SK-N-SH (cell line): Measurements from ENCODE around the gene COG4. TPM values are rescaled to one million over a fixed set of nuclear protein-coding genes. Genes with fewer than 3 reads are reported as not detected.
A peak's percentile ranks its signal among the peaks of the same experiment; 100 is the strongest.
"Not testable (repeated sequence)": the region's sequence is repeated elsewhere in the genome, so short reads cannot be mapped to it uniquely, and the experiment has no call there.

Experiments
- CTCF ChIA-PET: fragments of 300-600, 350-600 bp; formaldehyde crosslinking; extraction: SDS; loops from one replicate; lab custom pipeline; 2021; lab: Yijun Ruan, JAX
- POLR2A ChIA-PET: fragments of 350-600 bp; sonication (Branson Sonifier 250); formaldehyde crosslinking; extraction: SDS; loops from one replicate; lab custom pipeline; 2020; ENCODE audit warnings: antibody characterized with exemption, inconsistent platforms; lab: Yijun Ruan, JAX
- DNase-seq: peaks from one replicate; pipeline ENCODE4 v3.0.0; 2012
- H2AFZ ChIP-seq: fragments of 200-600 bp; sonication (generic); 2 replicates; pipeline ENCODE4 v1.8.1; 2016; ENCODE audit warnings: antibody characterized with exemption, mild to moderate bottlenecking, low read depth
- H3F3A ChIP-seq: fragments of 200-600 bp; sonication (generic); replicated peaks from 2 replicates; pipeline ENCODE3; 2016; ENCODE audit warnings: antibody characterized with exemption, mild to moderate bottlenecking; ENCODE audit not compliant: insufficient read depth
- H3K27ac ChIP-seq, 2 experiments: fragments of 200-500 bp in 1 of 2; fragments of 200-600 bp in 1 of 2; sonication (Bioruptor generic) in 1 of 2; sonication (generic), shearing (Covaris generic) in 1 of 2; 2 replicates each; pipeline versions ENCODE4 v1.5.1 to v1.6.1; 2014 to 2016; ENCODE audit warnings: low read depth in 2 of 2, inconsistent platforms in 1 of 2, low read length in 1 of 2, mild to moderate bottlenecking in 1 of 2, mixed read lengths in 1 of 2
- H3K27me3 ChIP-seq: fragments of 200-600 bp; sonication (generic), shearing (Covaris generic); 2 replicates; pipeline ENCODE4 v1.6.1; 2016; ENCODE audit warnings: mixed run types; ENCODE audit not compliant: insufficient read depth
- H3K36me3 ChIP-seq, 2 experiments: fragments of 200-500 bp in 1 of 2; fragments of 200-600 bp in 1 of 2; sonication (Bioruptor generic) in 1 of 2; sonication (generic) in 1 of 2; replicated peaks in 1 of 2; 2 replicates each; pipeline versions ENCODE3 to v1.5.1; 2014 to 2016; ENCODE audit warnings: low read length in 1 of 2, mild to moderate bottlenecking in 1 of 2; ENCODE audit not compliant: insufficient read depth in 2 of 2, control insufficient read depth in 1 of 2
- H3K4me1 ChIP-seq, 2 experiments: fragments of 200-500 bp in 1 of 2; fragments of 200-600 bp in 1 of 2; sonication (Bioruptor generic) in 1 of 2; sonication (generic), shearing (Covaris generic) in 1 of 2; 2 replicates each; pipeline versions ENCODE4 v1.5.1 to v1.6.1; 2014 to 2016; ENCODE audit warnings: low read depth in 1 of 2, low read length in 1 of 2, mixed run types in 1 of 2; ENCODE audit not compliant: insufficient read depth in 2 of 2, control insufficient read depth in 1 of 2
- H3K4me2 ChIP-seq: fragments of 200-600 bp; sonication (generic), shearing (Covaris generic); 2 replicates; pipeline ENCODE4 v1.6.1; 2017; ENCODE audit warnings: mixed run types
- H3K4me3 ChIP-seq, 2 experiments: fragments of 200-500 bp in 1 of 2; fragments of 200-600 bp in 1 of 2; sonication (Bioruptor generic) in 1 of 2; sonication (generic), shearing (Covaris generic) in 1 of 2; 2 replicates each; pipeline versions ENCODE4 v1.5.1 to v1.8.1; 2014 to 2016; ENCODE audit warnings: low read depth in 2 of 2, inconsistent platforms in 1 of 2, low read length in 1 of 2, mild to moderate bottlenecking in 1 of 2, mixed read lengths in 1 of 2, moderate library complexity in 1 of 2
- H3K79me2 ChIP-seq: fragments of 200-600 bp; sonication (generic); 2 replicates; pipeline ENCODE4 v1.8.1; 2017; ENCODE audit warnings: mild to moderate bottlenecking; ENCODE audit not compliant: insufficient read depth
- H3K9ac ChIP-seq: fragments of 200-600 bp; sonication (generic); 2 replicates; pipeline ENCODE4 v1.6.1; 2017; ENCODE audit warnings: mixed run types
- H3K9me2 ChIP-seq: fragments of 200-600 bp; sonication (generic); 2 replicates; pipeline ENCODE4 v1.6.1; 2017; ENCODE audit warnings: mixed run types
- H3K9me3 ChIP-seq: fragments of 200-600 bp; sonication (generic); 2 replicates; pipeline ENCODE4 v1.6.1; 2017; ENCODE audit warnings: mixed run types, mild to moderate bottlenecking, moderate library complexity
- H4K20me1 ChIP-seq: fragments of 200-600 bp; sonication (generic); 2 replicates; pipeline ENCODE4 v1.6.1; 2017; ENCODE audit warnings: mild to moderate bottlenecking, mixed run types; ENCODE audit not compliant: insufficient read depth
- EP300 ChIP-seq, 2 experiments: IDR thresholded peaks; 2 replicates each; pipeline versions ENCODE4 v1.4.0 to v1.6.1; 2012; ENCODE audit warnings: borderline replicate concordance in 1 of 2, low read depth in 1 of 2, low read length in 1 of 2
- GATA2 ChIP-seq: sonication (generic); formaldehyde crosslinking; IDR thresholded peaks from 2 replicates; pipeline ENCODE4 v1.5.0; 2020; ENCODE audit warnings: mild to moderate bottlenecking, missing genetic modification reagents
- JUND ChIP-seq: IDR thresholded peaks from 2 replicates; pipeline ENCODE4 v1.4.0; 2012
- MEF2A ChIP-seq: IDR thresholded peaks from 2 replicates; pipeline ENCODE4 v1.4.0; 2012; ENCODE audit warnings: low read depth, borderline replicate concordance
- RCOR1 ChIP-seq: fragments of 150-350 bp; IDR thresholded peaks from 2 replicates; pipeline ENCODE4 v1.6.1; 2017; ENCODE audit warnings: antibody characterized with exemption, low read length
- RXRA ChIP-seq: IDR thresholded peaks from 2 replicates; pipeline ENCODE4 v1.4.0; 2012; ENCODE audit warnings: low read depth, mild to moderate bottlenecking, borderline replicate concordance
- SIN3A ChIP-seq: IDR thresholded peaks from 2 replicates; pipeline ENCODE4 v1.6.1; 2012; ENCODE audit warnings: low read depth, mild to moderate bottlenecking, low read length, moderate library complexity, borderline replicate concordance
- WGBS: methylation state at CpG from one replicate; pipeline ENCODE4 v1.1.6; 2017; ENCODE audit warnings: low lambda C conversion rate; 5-methylcytosine and 5-hydroxymethylcytosine counted together
- polyA plus RNA-seq, 3 experiments: library from polyadenylated mRNA; depleted of rRNA; stranded (reverse); fragments of >200 nt; gene quantifications; 2 replicates each; pipeline ENCODE4 v1.2.3, GENCODE V29; 2012
- TF ChIP-seq, protein P1 (sequence below): fragments of 150-350 bp; IDR thresholded peaks from 2 replicates; pipeline ENCODE4 v1.6.1; 2017; ENCODE audit warnings: antibody characterized with exemption, low read length, low read depth, borderline replicate concordance
- TF ChIP-seq, protein P2 (sequence below): IDR thresholded peaks from 2 replicates; pipeline ENCODE4 v1.4.0; 2012; ENCODE audit warnings: low read depth, borderline replicate concordance

Gene COG4
- polyA plus RNA-seq, 1 of the 3 experiments (the other 2 are of a cell fraction), result 54.4 TPM

DNA sequence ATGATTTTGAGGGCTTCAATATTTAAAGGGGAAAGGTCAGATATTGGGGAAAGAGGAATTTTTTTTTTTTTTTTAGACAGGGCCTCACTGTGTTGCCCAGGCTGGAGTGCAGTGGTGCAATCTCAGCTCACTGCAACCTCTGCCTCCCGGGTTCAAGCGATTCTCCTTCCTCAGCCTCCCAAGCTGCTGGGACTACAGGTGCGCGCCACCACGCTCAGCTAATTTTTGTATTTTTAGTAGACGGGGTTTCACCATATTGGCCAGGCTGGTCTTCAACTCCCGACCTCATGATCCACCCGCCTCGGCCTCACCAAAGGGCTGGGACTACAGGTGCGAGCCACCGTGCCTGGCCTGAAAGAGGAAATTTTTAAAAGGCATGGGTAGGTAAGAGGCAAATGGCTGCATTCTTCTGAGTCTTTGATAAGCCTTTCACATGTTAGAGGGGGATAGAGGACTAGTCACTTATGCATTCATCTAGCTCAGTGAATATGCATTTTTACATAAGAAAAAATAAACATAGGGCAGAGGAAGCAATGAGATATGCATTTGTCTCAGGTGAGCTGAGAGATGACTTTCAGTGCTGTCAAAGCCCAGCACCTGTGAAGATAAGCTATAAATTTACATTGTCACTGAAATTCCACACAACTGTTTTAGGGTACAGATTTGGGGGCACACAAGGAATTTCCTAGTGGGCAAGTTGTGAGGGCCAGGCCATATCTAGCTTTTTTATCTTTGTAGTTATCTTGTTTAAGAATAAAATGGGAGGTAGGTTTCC, 70.0 kb downstream of the COG4 start:
- Histone ChIP-seq H3K79me2 (peaks cover 5% of the 10 kb centered on the region; the same call in 1 of the 2 replicates), H3K4me3 (peak overlapping the region; percentile 79 to 99), H3K27ac (peak overlapping the region; percentile 88 to 96; a peak in 3 of 4 replicates), H3K9ac (peak overlapping the region; percentile 99; the same call in 1 of the 2 replicates), H3K4me1 (peaks cover 0 to 3% of the 10 kb centered on the region in 2 experiments; a peak in 1 of 4 replicates), H3K4me2 (peak overlapping the region; percentile 95), H3K9me3 (no peaks in the 10 kb centered on the region), H4K20me1 (no peaks in the 10 kb centered on the region), H2AFZ (peak overlapping the region; percentile 100), H3F3A (no peaks in the 10 kb centered on the region), H3K27me3 (no peaks in the 10 kb centered on the region), H3K9me2 (no peaks in the 10 kb centered on the region), H3K36me3 (no peaks in the 10 kb centered on the region)
- ChIA-PET CTCF (interaction anchor here (0.6 to 2.7 kb wide), 10 partner anchors 10 to 106 kb away, joined by 3 to 14 read pairs (median 3); partner anchors contain the start of gene DDX19A), POLR2A (interaction anchor here (0.6 to 2.1 kb wide), 4 partner anchors 14 to 80 kb away, joined by 3 to 9 read pairs (median 6); no protein-coding TSS in a partner anchor)
- 96% methylated on average over 11 of the region's 11 CpGs for WGBS
- DNase-seq, result no peak
- TF ChIP-seq MEF2A (no peak), JUND (no peak), GATA2 (CRISPR knock-in tag) (no peak), RXRA (no peak), RCOR1 (no peak), EP300 (IDR thresholded peaks at IDR 0.05; ENCODE audit: borderline replicate concordance in 1 of 2, low read depth in 1 of 2, low read length in 1 of 2) (no peak), SIN3A (no peak)
- TF ChIP-seq, protein P1, sequence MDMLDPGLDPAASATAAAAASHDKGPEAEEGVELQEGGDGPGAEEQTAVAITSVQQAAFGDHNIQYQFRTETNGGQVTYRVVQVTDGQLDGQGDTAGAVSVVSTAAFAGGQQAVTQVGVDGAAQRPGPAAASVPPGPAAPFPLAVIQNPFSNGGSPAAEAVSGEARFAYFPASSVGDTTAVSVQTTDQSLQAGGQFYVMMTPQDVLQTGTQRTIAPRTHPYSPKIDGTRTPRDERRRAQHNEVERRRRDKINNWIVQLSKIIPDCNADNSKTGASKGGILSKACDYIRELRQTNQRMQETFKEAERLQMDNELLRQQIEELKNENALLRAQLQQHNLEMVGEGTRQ, result no peak
- TF ChIP-seq, protein P2, sequence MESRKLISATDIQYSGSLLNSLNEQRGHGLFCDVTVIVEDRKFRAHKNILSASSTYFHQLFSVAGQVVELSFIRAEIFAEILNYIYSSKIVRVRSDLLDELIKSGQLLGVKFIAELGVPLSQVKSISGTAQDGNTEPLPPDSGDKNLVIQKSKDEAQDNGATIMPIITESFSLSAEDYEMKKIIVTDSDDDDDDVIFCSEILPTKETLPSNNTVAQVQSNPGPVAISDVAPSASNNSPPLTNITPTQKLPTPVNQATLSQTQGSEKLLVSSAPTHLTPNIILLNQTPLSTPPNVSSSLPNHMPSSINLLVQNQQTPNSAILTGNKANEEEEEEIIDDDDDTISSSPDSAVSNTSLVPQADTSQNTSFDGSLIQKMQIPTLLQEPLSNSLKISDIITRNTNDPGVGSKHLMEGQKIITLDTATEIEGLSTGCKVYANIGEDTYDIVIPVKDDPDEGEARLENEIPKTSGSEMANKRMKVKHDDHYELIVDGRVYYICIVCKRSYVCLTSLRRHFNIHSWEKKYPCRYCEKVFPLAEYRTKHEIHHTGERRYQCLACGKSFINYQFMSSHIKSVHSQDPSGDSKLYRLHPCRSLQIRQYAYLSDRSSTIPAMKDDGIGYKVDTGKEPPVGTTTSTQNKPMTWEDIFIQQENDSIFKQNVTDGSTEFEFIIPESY, result no peak

DNA sequence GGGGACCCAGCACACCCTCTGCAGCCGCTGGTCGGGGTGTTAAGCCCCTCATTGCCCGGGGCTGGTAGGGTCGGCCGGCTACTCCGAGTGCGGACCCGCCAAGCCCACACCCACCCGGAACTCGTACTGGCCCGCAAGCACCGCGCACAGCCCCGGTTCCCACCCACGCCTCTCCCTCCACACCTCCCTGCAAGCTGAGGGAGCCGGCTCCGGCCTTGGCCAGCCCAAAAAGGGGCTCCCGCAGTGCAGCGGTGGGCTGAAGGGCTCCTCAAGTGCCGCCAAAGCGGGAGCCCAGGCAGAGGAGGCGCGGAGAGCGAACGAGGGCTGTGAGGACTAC, 72.4 kb downstream of the COG4 start:
- H3K4me3 ChIP-seq, H3K27ac ChIP-seq, H3K4me1 ChIP-seq, H2AFZ ChIP-seq, H4K20me1 ChIP-seq, H3K4me2 ChIP-seq, H3K9me2 ChIP-seq, DNase-seq, H3K9me3 ChIP-seq, H3F3A ChIP-seq, H3K79me2 ChIP-seq, H3K9ac ChIP-seq, CTCF ChIA-PET, H3K27me3 ChIP-seq, POLR2A ChIA-PET, H3K36me3 ChIP-seq: not testable (repeated sequence)
- whole genome bisulfite sequencing, result 93% methylated on average over 16 of the region's 25 CpGs

DNA sequence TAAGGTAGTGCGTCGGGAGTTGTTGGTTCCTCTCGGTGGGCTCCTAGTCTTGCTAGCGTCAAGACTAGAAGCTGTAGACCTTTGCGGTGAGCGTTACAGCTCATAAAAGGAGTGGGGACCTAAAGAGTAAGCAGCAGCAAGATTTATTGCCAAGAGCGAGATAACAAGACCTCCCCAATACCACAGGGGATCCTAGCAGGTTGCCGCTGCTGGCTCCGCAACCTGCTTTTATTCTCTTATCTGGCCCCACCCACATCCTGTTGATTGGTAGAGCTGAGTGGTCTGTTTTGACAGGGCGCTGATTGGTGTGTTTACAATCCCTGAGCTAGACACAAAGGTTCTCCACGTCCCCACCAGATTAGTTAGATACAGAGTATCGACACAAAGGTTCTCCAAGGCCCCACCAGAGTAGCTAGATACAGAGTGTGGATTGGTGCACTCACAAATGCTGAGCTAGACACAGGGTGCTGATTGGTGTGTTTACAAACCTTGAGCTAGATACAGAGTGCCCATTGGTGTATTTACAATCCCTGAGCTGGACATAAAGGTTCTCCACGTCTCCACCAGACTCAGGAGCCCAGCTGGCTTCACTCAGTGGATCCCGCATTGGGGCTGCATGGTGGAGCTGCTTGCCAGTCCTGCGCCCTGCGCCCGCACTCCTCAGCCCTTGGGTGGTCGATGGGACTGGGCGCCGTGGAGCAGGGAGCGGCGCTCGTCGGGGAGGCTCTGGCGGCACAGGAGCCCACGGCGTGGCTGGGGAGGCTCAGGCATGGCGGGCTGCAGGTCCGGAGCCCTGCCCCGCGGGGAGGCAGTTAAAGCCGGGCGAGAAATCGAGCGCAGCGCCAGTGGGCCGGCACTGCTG, 73.0 kb downstream of the COG4 start:
- DNase-seq, CTCF ChIA-PET, H3K9ac ChIP-seq, H3K79me2 ChIP-seq, POLR2A ChIA-PET, H2AFZ ChIP-seq, H3K4me1 ChIP-seq, H3K4me3 ChIP-seq, H3K4me2 ChIP-seq, H3K36me3 ChIP-seq, H4K20me1 ChIP-seq, H3K27ac ChIP-seq, H3F3A ChIP-seq, H3K27me3 ChIP-seq, H3K9me2 ChIP-seq, H3K9me3 ChIP-seq: not testable (repeated sequence)
- whole genome bisulfite sequencing, result 97% methylated on average over 25 of the region's 37 CpGs
